H1 (cell line): Measurements from ENCODE around the gene LILRB3. TPM values are rescaled to one million over a fixed set of nuclear protein-coding genes. Genes with fewer than 3 reads are reported as not detected.

Source experiments
- CTCF ChIA-PET: fragments of 300-600 bp; sonication (Branson Sonifier 250); formaldehyde crosslinking; loops from one replicate; lab custom pipeline; 2021; ENCODE audit not compliant: partially characterized antibody; lab: Charles Lee
- POLR2A ChIA-PET: fragments of 300-600 bp; sonication (Branson Sonifier 250); formaldehyde crosslinking; loops from one replicate; lab custom pipeline; 2021; ENCODE audit warnings: inconsistent platforms; ENCODE audit not compliant: partially characterized antibody; lab: Charles Lee
- DNase-seq, 2 experiments: peaks; one replicate each; pipeline versions ENCODE4 v3.0.0 to v3.0.0-alpha.2; 2010 to 2022; ENCODE audit warnings: low spot score in 2 of 2, low read depth in 1 of 2, mixed read lengths in 1 of 2
- FAIRE-seq: peaks from 2 replicates; lab custom pipeline; 2011; peaks lifted over from hg19 to GRCh38; lab: Jason Lieb, UNC
- H2AFZ ChIP-seq: 2 replicates; pipeline ENCODE4 v1.8.1; 2012; ENCODE audit warnings: low read length, inconsistent platforms
- H2AK5ac ChIP-seq: 2 replicates; pipeline ENCODE4 v1.6.1; 2013; ENCODE audit warnings: low read depth, low read length
- H2BK120ac ChIP-seq: replicated peaks from 2 replicates; pipeline ENCODE3; 2013; ENCODE audit warnings: low read depth, low read length, inconsistent platforms
- H2BK12ac ChIP-seq: 2 replicates; pipeline ENCODE4 v1.6.1; 2013; ENCODE audit warnings: low read depth, low read length
- H2BK15ac ChIP-seq: 2 replicates; pipeline ENCODE4 v1.6.1; 2013; ENCODE audit warnings: low read length
- H2BK20ac ChIP-seq: 2 replicates; pipeline ENCODE4 v1.6.1; 2013; ENCODE audit warnings: low read length
- H2BK5ac ChIP-seq: 2 replicates; pipeline ENCODE4 v1.6.1; 2013; ENCODE audit warnings: low read depth, low read length
- H3K14ac ChIP-seq: 2 replicates; pipeline ENCODE4 v1.6.1; 2013; ENCODE audit warnings: inconsistent platforms; ENCODE audit not compliant: insufficient read length
- H3K18ac ChIP-seq: 2 replicates; pipeline ENCODE4 v1.6.1; 2013; ENCODE audit warnings: low read length; ENCODE audit errors: extremely low read depth
- H3K23ac ChIP-seq: 2 replicates; pipeline ENCODE4 v1.6.1; 2013; ENCODE audit warnings: inconsistent platforms; ENCODE audit not compliant: insufficient read length
- H3K23me2 ChIP-seq: 2 replicates; pipeline ENCODE4 v1.6.1; 2013; ENCODE audit warnings: low read depth, low read length
- H3K27ac ChIP-seq: 2 replicates; pipeline ENCODE4 v1.6.1; 2011; ENCODE audit warnings: low read depth, low read length, inconsistent platforms
- H3K27me3 ChIP-seq, 4 experiments: replicated peaks in 1 of 4; 1 replicate in 1 of 4; 2 replicates in 3 of 4; pipeline versions ENCODE4 v1.6.1 to v1.8.1; 2011 to 2013; ENCODE audit warnings: low read length in 3 of 4, mild to moderate bottlenecking in 3 of 4, inconsistent platforms in 2 of 4, mixed read lengths in 2 of 4, moderate library complexity in 1 of 4; ENCODE audit not compliant: control insufficient read depth in 3 of 4, insufficient read depth in 3 of 4; ENCODE audit errors: extremely low read depth in 1 of 4
- H3K36me3 ChIP-seq, 4 experiments: 2 replicates each; pipeline versions ENCODE4 v1.6.1 to v1.8.1; 2011 to 2013; ENCODE audit warnings: mild to moderate bottlenecking in 4 of 4, low read length in 3 of 4, moderate library complexity in 2 of 4, control low read depth in 1 of 4, inconsistent platforms in 1 of 4; ENCODE audit not compliant: insufficient read depth in 4 of 4, control insufficient read depth in 2 of 4
- H3K4ac ChIP-seq: replicated peaks from 2 replicates; pipeline ENCODE3; 2013; ENCODE audit warnings: low read length, low read depth, mixed read lengths, inconsistent platforms; ENCODE audit not compliant: insufficient read length
- H3K4me1 ChIP-seq, 4 experiments: replicated peaks in 1 of 4; 1 replicate in 1 of 4; 2 replicates in 3 of 4; pipeline versions ENCODE4 v1.6.1 to v1.8.1; 2011 to 2013; ENCODE audit warnings: low read length in 3 of 4, inconsistent platforms in 2 of 4, mixed read lengths in 1 of 4; ENCODE audit not compliant: insufficient read depth in 4 of 4, control insufficient read depth in 3 of 4
- H3K4me2 ChIP-seq, 2 experiments: 2 replicates each; pipeline versions ENCODE4 v1.6.1 to v1.8.1; 2011 to 2013; ENCODE audit warnings: low read depth in 2 of 2, low read length in 2 of 2, control low read depth in 1 of 2, inconsistent platforms in 1 of 2, mild to moderate bottlenecking in 1 of 2; ENCODE audit not compliant: insufficient read depth in 1 of 2
- H3K4me3 ChIP-seq, 4 experiments: fragments of 200-600, 300-600 bp in 1 of 4; sonication (generic), shearing (Covaris generic), sonication (Bioruptor Twin) in 1 of 4; 2 replicates each; pipeline versions ENCODE4 v1.5.1 to v1.8.1; 2011 to 2016; ENCODE audit warnings: low read length in 4 of 4, low read depth in 3 of 4, control low read depth in 2 of 4, inconsistent platforms in 2 of 4, mild to moderate bottlenecking in 2 of 4, mixed read lengths in 1 of 4, moderate library complexity in 1 of 4; ENCODE audit not compliant: insufficient read depth in 2 of 4; ENCODE audit errors: extremely low read depth in 1 of 4
- H3K56ac ChIP-seq: replicated peaks from 2 replicates; pipeline ENCODE3; 2013; ENCODE audit warnings: low read depth, mild to moderate bottlenecking, mixed read lengths, low read length, inconsistent platforms; ENCODE audit not compliant: insufficient read length
- H3K79me1 ChIP-seq: 2 replicates; pipeline ENCODE4 v1.6.1; 2013; ENCODE audit warnings: low read depth, low read length, control low read depth
- H3K79me2 ChIP-seq, 2 experiments: 2 replicates each; pipeline versions ENCODE4 v1.6.1 to v1.8.1; 2012 to 2013; ENCODE audit warnings: low read length in 2 of 2, mild to moderate bottlenecking in 2 of 2, inconsistent platforms in 1 of 2; ENCODE audit not compliant: insufficient read depth in 2 of 2, control insufficient read depth in 1 of 2
- H3K9ac ChIP-seq, 4 experiments: replicated peaks in 1 of 4; 1 replicate in 1 of 4; 2 replicates in 3 of 4; pipeline versions ENCODE4 v1.6.1 to v1.8.1; 2011 to 2013; ENCODE audit warnings: low read depth in 3 of 4, low read length in 3 of 4, control low read depth in 2 of 4, mild to moderate bottlenecking in 2 of 4, moderate library complexity in 2 of 4, inconsistent platforms in 1 of 4; ENCODE audit errors: extremely low read depth in 1 of 4
- H3K9me3 ChIP-seq, 2 experiments: 2 replicates each; pipeline versions ENCODE4 v1.6.1 to v1.8.1; 2012 to 2013; ENCODE audit warnings: mild to moderate bottlenecking in 2 of 2, moderate library complexity in 2 of 2, control low read depth in 1 of 2, inconsistent platforms in 1 of 2, low read depth in 1 of 2, low read length in 1 of 2, mixed read lengths in 1 of 2; ENCODE audit not compliant: insufficient read depth in 2 of 2
- H4K20me1 ChIP-seq, 2 experiments: replicated peaks in 1 of 2; 2 replicates each; pipeline versions ENCODE3 to v1.8.1; 2011 to 2013; ENCODE audit warnings: inconsistent platforms in 2 of 2, low read length in 2 of 2, mild to moderate bottlenecking in 1 of 2; ENCODE audit not compliant: insufficient read depth in 2 of 2, control insufficient read depth in 1 of 2
- H4K5ac ChIP-seq: 2 replicates; pipeline ENCODE4 v1.6.1; 2013; ENCODE audit warnings: low read length, low read depth, mixed read lengths, inconsistent platforms; ENCODE audit not compliant: insufficient read length
- H4K8ac ChIP-seq: 2 replicates; pipeline ENCODE4 v1.8.0; 2013; ENCODE audit warnings: mild to moderate bottlenecking, moderate library complexity, low read length, inconsistent platforms; ENCODE audit not compliant: insufficient read depth; ENCODE audit errors: extremely low read depth
- H4K91ac ChIP-seq: replicated peaks from 2 replicates; pipeline ENCODE3; 2013; ENCODE audit warnings: low read length, mixed read lengths, inconsistent platforms; ENCODE audit not compliant: insufficient read length
- CEBPB ChIP-seq: IDR thresholded peaks from 2 replicates; pipeline ENCODE4 v1.6.1; 2012; ENCODE audit warnings: low read depth, low read length
- CREB1 ChIP-seq: IDR thresholded peaks from 2 replicates; pipeline ENCODE4 v1.6.1; 2012; ENCODE audit warnings: inconsistent platforms
- EZH2 ChIP-seq: fragments of 200-600 bp; sonication (generic); IDR thresholded peaks from 2 replicates; pipeline ENCODE4 v1.7.1; 2012; ENCODE audit warnings: low read depth, mild to moderate bottlenecking, moderate library complexity, low read length, inconsistent platforms; ENCODE audit not compliant: severe bottlenecking
- KDM1A ChIP-seq: fragments of 200-600, 300-600 bp; sonication (generic); IDR thresholded peaks from 2 replicates; pipeline ENCODE4 v1.7.1; 2016; ENCODE audit warnings: mild to moderate bottlenecking, low read length, borderline replicate concordance
- POLR2A ChIP-seq, 2 experiments: IDR thresholded peaks; 1 replicate in 1 of 2; 2 replicates in 1 of 2; pipeline ENCODE4 v1.6.1; 2011; ENCODE audit warnings: low read depth in 2 of 2, low read length in 2 of 2, mild to moderate bottlenecking in 2 of 2; ENCODE audit errors: control extremely low read depth in 1 of 2
- POLR2AphosphoS5 ChIP-seq: IDR thresholded peaks from 2 replicates; pipeline ENCODE4 v1.6.1; 2011; ENCODE audit warnings: low read depth, low read length
- POU5F1 ChIP-seq: IDR thresholded peaks from 2 replicates; pipeline ENCODE4 v1.6.1; 2011; ENCODE audit warnings: low read depth, mild to moderate bottlenecking, low read length, moderate library complexity
- RBBP5 ChIP-seq: IDR thresholded peaks from 2 replicates; pipeline ENCODE4 v1.7.1; 2012; ENCODE audit warnings: low read depth, mild to moderate bottlenecking, inconsistent platforms, low read length, moderate library complexity, borderline replicate concordance
- SIRT6 ChIP-seq: IDR thresholded peaks from one replicate; pipeline ENCODE4 v1.7.1; 2012; ENCODE audit warnings: low read length, inconsistent platforms
- TAF1 ChIP-seq: IDR thresholded peaks from 2 replicates; pipeline ENCODE4 v1.6.1; 2011; ENCODE audit warnings: mild to moderate bottlenecking, low read depth, low read length
- WGBS, 2 experiments: shearing (Covaris generic) in 1 of 2; methylation state at CpG; one replicate each; pipeline versions ENCODE4 v1.1.6 to v1.1.7; 2013 to 2015; ENCODE audit warnings: low lambda C conversion rate in 2 of 2, mixed read lengths in 2 of 2, inconsistent platforms in 1 of 2, low coverage in 1 of 2, missing lambda C conversion rate in 1 of 2; ENCODE audit not compliant: insufficient replicate concordance in 2 of 2, insufficient coverage in 1 of 2, insufficient read length in 1 of 2; ENCODE audit errors: extremely low coverage in 1 of 2, missing lambda C conversion rate in 1 of 2; 5-methylcytosine and 5-hydroxymethylcytosine counted together
- polyA plus RNA-seq, 7 experiments: library from polyadenylated mRNA; depleted of rRNA in 3 of 7; stranded (reverse) in 5 of 7; unstranded in 2 of 7; fragments of >200 nt in 5 of 7; fragments of 200-250 nt in 2 of 7; gene quantifications; 1 replicate in 5 of 7; 2 replicates in 1 of 7; 4 replicates in 1 of 7; pipeline versions ENCODE4 v1.2.1 to v1.2.3, GENCODE V29; 2011 to 2013; ENCODE audit warnings: missing spikeins in 2 of 7, mixed read lengths in 2 of 7
- total RNA-seq: library from RNA; stranded (reverse); fragmentation: NEBNext Ultra II Directional; extraction: Animal tissue kit (Norgen Biotek cat#: 25700); gene quantifications from 2 replicates; pipeline ENCODE4 v1.2.1, GENCODE V29; 2021

Gene LILRB3
- total and polyA plus RNA-seq, 2 of the 8 experiments (the other 6 are each of a cell fraction or from before 2014, with no cell fraction given), result not detected

DNA sequence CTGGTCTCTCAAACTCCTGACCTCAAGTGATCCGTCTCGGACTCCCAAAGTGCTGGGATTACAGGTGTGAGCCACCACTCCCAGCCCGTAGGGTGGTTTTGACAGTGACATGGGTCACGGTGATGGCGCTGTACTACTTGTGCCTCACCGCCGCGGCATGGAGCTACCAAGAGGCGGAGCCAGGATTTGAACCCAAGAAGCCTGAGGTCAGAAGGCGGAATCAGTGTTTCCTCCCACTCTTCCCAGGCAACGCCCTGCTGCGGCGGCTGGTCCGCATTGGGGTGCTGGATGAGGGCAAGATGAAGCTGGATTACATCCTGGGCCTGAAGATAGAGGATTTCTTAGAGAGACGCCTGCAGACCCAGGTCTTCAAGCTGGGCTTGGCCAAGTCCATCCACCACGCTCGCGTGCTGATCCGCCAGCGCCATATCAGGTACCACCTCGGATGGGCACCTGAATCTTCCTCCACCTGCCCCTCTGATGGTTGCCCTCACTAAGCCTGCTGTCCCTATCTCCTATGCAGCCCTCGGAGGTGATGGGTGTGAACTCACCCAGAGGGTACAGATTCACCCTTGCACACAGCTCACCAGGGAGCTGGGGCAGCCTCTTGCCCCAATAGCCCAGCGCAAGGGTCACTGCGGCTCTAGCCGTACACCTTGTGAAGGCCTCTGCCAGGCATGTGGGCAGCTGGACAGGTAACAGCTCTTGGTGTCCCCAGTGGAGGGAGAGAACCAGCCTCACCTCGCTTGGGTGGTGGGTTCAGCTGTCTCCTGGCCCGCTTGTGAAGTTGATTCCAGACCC lies 16.6 kb downstream of the LILRB3 start:
- Histone ChIP-seq H3K4me3 (0 out of 8 replicates have a peak overlapping the region, but pooled peaks of 1 of the 4 experiments have one; percentile 10), H4K20me1 (peaks cover 57 to 63% of the 10 kb centered on the region in 2 experiments), H3K14ac (no peak overlapping the region), H3K9me3 (no peaks in the 10 kb centered on the region), H4K5ac (no peak overlapping the region), H2BK12ac (no peak overlapping the region), H3K27me3 (no peaks in the 10 kb centered on the region), H3K27ac (no peak overlapping the region), H3K36me3 (peaks cover 47 to 71% (median 63%) of the 10 kb centered on the region in 4 experiments), H2BK120ac (no peak overlapping the region), H2AK5ac (no peak overlapping the region), H3K56ac (no peak overlapping the region), H3K23me2 (peaks cover 20% of the 10 kb centered on the region), H2BK5ac (0 out of 2 replicates have a peak overlapping the region, but pooled peaks have one; percentile 3), H2BK20ac (no peak overlapping the region), H3K9ac (no peak overlapping the region; a peak in 1 of 7 replicates), H2AFZ (no peak overlapping the region), H3K4ac (no peak overlapping the region), H2BK15ac (no peak overlapping the region), H3K4me2 (peak overlapping the region; percentile 4 to 22; a peak in 1 of 4 replicates), H3K23ac (no peak overlapping the region), H3K79me1 (peaks cover 21% of the 10 kb centered on the region), H3K18ac (no peak overlapping the region), H3K4me1 (peaks cover 12 to 25% (median 19%) of the 10 kb centered on the region in 4 experiments), H3K79me2 (peaks cover 30 to 57% of the 10 kb centered on the region in 2 experiments), H4K91ac (no peak overlapping the region), H4K8ac (peak overlapping the region; percentile 20)
- TF ChIP-seq TAF1, result no peak
- TF ChIP-seq POU5F1, result no peak
- TF ChIP-seq EZH2, result no peak
- no peak for TF ChIP-seq KDM1A
- no peak for TF ChIP-seq RBBP5
- no peak for TF ChIP-seq SIRT6
- TF ChIP-seq POLR2AphosphoS5, result peak; percentile 76; the same call in 1 of the 2 replicates
- no peak for TF ChIP-seq CREB1
- TF ChIP-seq POLR2A (IDR thresholded peaks at IDR 0.05; ENCODE audit: control extremely low read depth in 1 of 2, low read depth in 2 of 2, low read length in 2 of 2), result peak; percentile 16 to 30; a peak in 2 of 3 replicates
- TF ChIP-seq CEBPB, result no peak
- CTCF ChIA-PET, result interaction anchor here (0.8 to 1.0 kb wide), 2 partner anchors 9 to 36 kb away, joined by 3 to 4 read pairs; no protein-coding TSS in a partner anchor
- FAIRE-seq, result no peak
- 93% methylated on average over 24 of the region's 27 CpGs; no CpG with 5 or more reads in 1 of the 2 experiments for WGBS, 2 experiments
- no peak for DNase-seq
- POLR2A ChIA-PET, result interaction anchor here (0.7 to 23.4 kb wide), 22 partner anchors 11 to 216 kb away, joined by 3 to 909 read pairs (median 5); partner anchors contain the start of genes LILRB3, MBOAT7, RPS9 and TMC4
